Tibial nerve (tissue), 4 donors: Measurements from ENCODE around the gene MEGF6.

Experiments
- CTCF ChIP-seq, 5 experiments: fragments of 200-600 bp in 3 of 5; fragments of 450-650 bp in 2 of 5; sonication (generic) in 3 of 5; IDR thresholded peaks; one replicate each; pipeline ENCODE4 v1.5.1; 2016 to 2019; ENCODE audit warnings: antibody characterized with exemption in 5 of 5, mild to moderate bottlenecking in 3 of 5, moderate library complexity in 2 of 5
- EP300 ChIP-seq, 2 donors: sonication (generic); formaldehyde crosslinking; IDR thresholded peaks; one replicate each; pipeline ENCODE4 v1.6.1; 2017; ENCODE audit warnings: antibody characterized with exemption in 2 of 2, mild to moderate bottlenecking in 1 of 2
- POLR2A ChIP-seq, 2 donors: fragments of 450-650 bp; IDR thresholded peaks; one replicate each; pipeline ENCODE4 v1.6.1; 2017; ENCODE audit warnings: antibody characterized with exemption in 2 of 2, mild to moderate bottlenecking in 2 of 2, moderate library complexity in 2 of 2

GRCh38 chr1:3536420-3537195, 74.7 kb downstream of the MEGF6 start:
- TF ChIP-seq POLR2A (IDR thresholded peaks at IDR 0.05) (no peak), CTCF (IDR thresholded peaks at IDR 0.05) (no peak), EP300 (IDR thresholded peaks at IDR 0.05) (no peak)
